Measurements from ENCODE around the gene BCDIN3D.

BCDIN3D gene

GRCh38 chr12:49825971-49826421, 16.9 kb downstream of the BCDIN3D start:
- no peaks in the 10 kb centered on the region for H3K27me3 Mint-ChIP-seq
- no peak overlapping the region for H3K4me3 Mint-ChIP-seq
- peaks cover 33% of the 10 kb centered on the region for H3K4me1 Mint-ChIP-seq
- ATAC-seq (ENCODE audit: low read depth) (no peak), DNase-seq (ENCODE audit: low spot score in 2 of 2) (no peak)
- no peaks in the 10 kb centered on the region for H3K36me3 Mint-ChIP-seq
- H3K27ac Mint-ChIP-seq = no peak overlapping the region
- no peaks in the 10 kb centered on the region for H3K9me3 Mint-ChIP-seq

GRCh38 chr12:49825360-49825970, 17.4 kb downstream of the BCDIN3D start:
- Mint-ChIP-seq H3K27ac (peak overlapping the region; percentile 2), H3K4me1 (peaks cover 36% of the 10 kb centered on the region), H3K4me3 (no peak overlapping the region), H3K9me3 (no peaks in the 10 kb centered on the region), H3K36me3 (no peaks in the 10 kb centered on the region), H3K27me3 (no peaks in the 10 kb centered on the region)
- DNase-seq (ENCODE audit: low spot score in 2 of 2) = no peak
- no peak for ATAC-seq (ENCODE audit: low read depth)

- H3K27me3 Mint-ChIP-seq = no peaks in the 10 kb centered on the region
- peaks cover 36% of the 10 kb centered on the region for H3K4me1 Mint-ChIP-seq
- no peaks in the 10 kb centered on the region for H3K36me3 Mint-ChIP-seq
- H3K4me3 Mint-ChIP-seq = no peak overlapping the region
- H3K27ac Mint-ChIP-seq = peak overlapping the region; percentile 2
- DNase-seq (ENCODE audit: low spot score in 2 of 2) (no peak), ATAC-seq (ENCODE audit: low read depth) (no peak)
- no peaks in the 10 kb centered on the region for H3K9me3 Mint-ChIP-seq
Observed at GRCh38 chr12:49824895-49825294, 18.0 kb downstream of the BCDIN3D start.

GRCh38 chr12:49824416-49824815, 18.5 kb downstream of the BCDIN3D start:
- DNase-seq (ENCODE audit: low spot score in 2 of 2) = no peak
- H3K27ac Mint-ChIP-seq = no peak overlapping the region
- H3K4me3 Mint-ChIP-seq = no peak overlapping the region
- H3K9me3 Mint-ChIP-seq = no peaks in the 10 kb centered on the region
- ATAC-seq (ENCODE audit: low read depth) = no peak
- H3K4me1 Mint-ChIP-seq = peaks cover 36% of the 10 kb centered on the region
- H3K27me3 Mint-ChIP-seq = no peaks in the 10 kb centered on the region
- no peaks in the 10 kb centered on the region for H3K36me3 Mint-ChIP-seq

DNA sequence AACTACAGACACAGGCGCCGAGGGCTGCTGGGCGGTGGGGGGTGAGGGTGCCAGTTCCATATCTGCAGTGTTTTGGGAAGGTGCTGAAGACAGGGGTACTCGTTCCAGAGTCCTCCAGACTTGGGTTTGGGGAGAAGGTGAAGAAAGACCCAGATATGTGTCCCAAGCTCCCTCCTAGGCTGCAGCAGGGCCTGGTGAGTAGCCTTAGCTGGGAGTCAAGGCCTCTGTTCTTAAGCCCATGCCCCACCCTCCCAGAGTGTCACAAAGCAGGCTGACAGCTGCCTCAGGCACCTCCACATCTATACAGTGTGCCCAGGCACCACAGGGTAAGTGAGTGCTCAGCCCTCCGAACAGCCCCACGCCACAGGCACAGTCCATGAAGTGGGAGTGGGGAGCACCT, 19.0 kb downstream of the BCDIN3D start:
- Mint-ChIP-seq H3K27ac (no peak overlapping the region), H3K27me3 (no peaks in the 10 kb centered on the region), H3K36me3 (no peaks in the 10 kb centered on the region), H3K4me3 (no peak overlapping the region), H3K9me3 (no peaks in the 10 kb centered on the region), H3K4me1 (peaks cover 31% of the 10 kb centered on the region)
- no peak for ATAC-seq (ENCODE audit: low read depth)
- DNase-seq (ENCODE audit: low spot score in 2 of 2) = no peak

GRCh38 chr12:49823350-49823749, 19.6 kb downstream of the BCDIN3D start:
- H3K9me3 Mint-ChIP-seq = no peaks in the 10 kb centered on the region
- no peaks in the 10 kb centered on the region for H3K36me3 Mint-ChIP-seq
- no peaks in the 10 kb centered on the region for H3K27me3 Mint-ChIP-seq
- no peak overlapping the region for H3K27ac Mint-ChIP-seq
- H3K4me1 Mint-ChIP-seq = peaks cover 27% of the 10 kb centered on the region
- DNase-seq (ENCODE audit: low spot score in 2 of 2) (no peak), ATAC-seq (ENCODE audit: low read depth) (no peak)
- no peak overlapping the region for H3K4me3 Mint-ChIP-seq

GRCh38 chr12:49821373-49822287, 21.3 kb downstream of the BCDIN3D start:
- no peak for ATAC-seq (ENCODE audit: low read depth)
- no peak for DNase-seq (ENCODE audit: low spot score in 2 of 2)
- Mint-ChIP-seq H3K9me3 (no peaks in the 10 kb centered on the region), H3K27me3 (no peaks in the 10 kb centered on the region), H3K27ac (no peak overlapping the region), H3K4me1 (peaks cover 18% of the 10 kb centered on the region), H3K4me3 (no peak overlapping the region), H3K36me3 (no peaks in the 10 kb centered on the region)

DNA sequence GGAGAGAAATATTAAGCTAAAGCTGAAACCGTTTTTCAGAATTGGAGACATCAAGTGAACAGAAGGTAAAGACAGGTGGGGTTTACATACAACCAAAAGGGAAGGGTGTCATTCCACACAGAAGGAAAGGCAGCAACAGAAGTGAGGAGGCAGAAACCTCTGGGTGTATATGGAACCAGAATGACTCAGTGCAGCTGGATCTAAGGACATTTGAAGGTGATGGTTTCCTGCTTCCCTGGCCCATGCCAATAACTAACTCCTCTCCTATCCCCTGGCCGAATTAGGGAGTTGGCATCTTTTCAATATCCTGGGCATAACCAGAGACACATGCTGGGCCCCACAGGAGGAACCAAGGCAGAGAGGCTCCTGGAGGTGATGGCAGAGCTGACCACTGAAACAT, 23.1 kb downstream of the BCDIN3D start:
- Mint-ChIP-seq H3K4me1 (peaks cover 12% of the 10 kb centered on the region), H3K36me3 (peaks cover 5% of the 10 kb centered on the region), H3K27ac (no peak overlapping the region), H3K4me3 (no peak overlapping the region), H3K27me3 (no peaks in the 10 kb centered on the region), H3K9me3 (no peaks in the 10 kb centered on the region)
- no peak for DNase-seq (ENCODE audit: low spot score in 2 of 2)
- no peak for ATAC-seq (ENCODE audit: low read depth)

- Mint-ChIP-seq H3K4me3 (no peak overlapping the region), H3K27ac (no peak overlapping the region), H3K9me3 (no peaks in the 10 kb centered on the region), H3K27me3 (no peaks in the 10 kb centered on the region), H3K4me1 (peaks cover 13% of the 10 kb centered on the region), H3K36me3 (peaks cover 7% of the 10 kb centered on the region)
- ATAC-seq (ENCODE audit: low read depth) (no peak), DNase-seq (ENCODE audit: low spot score in 2 of 2) (no peak)
Observed at GRCh38 chr12:49818241-49818895, 24.5 kb downstream of the BCDIN3D start.

DNA sequence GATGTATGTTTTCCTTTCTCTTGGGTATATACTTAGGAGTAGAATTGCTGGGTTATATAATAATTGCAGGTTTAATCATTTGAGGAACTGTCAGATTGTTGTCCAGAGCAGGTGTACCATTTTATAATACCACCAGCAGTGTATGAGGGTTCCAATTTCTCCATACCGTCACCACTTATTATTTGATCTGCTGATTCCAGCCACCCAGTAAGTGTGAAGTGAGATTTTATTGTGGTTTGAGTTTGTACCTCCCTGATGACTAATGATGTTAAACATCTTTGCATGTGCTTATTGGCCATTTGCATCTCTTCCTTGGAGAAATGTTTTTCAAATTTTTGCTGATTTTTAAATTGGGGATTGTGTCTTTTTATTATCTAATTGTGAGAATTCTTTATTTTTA, 29.8 kb downstream of the BCDIN3D start:
- no peaks in the 10 kb centered on the region for H3K9me3 Mint-ChIP-seq
- no peak overlapping the region for H3K4me3 Mint-ChIP-seq
- peaks cover 7% of the 10 kb centered on the region for H3K36me3 Mint-ChIP-seq
- DNase-seq (ENCODE audit: low spot score in 2 of 2) = no peak
- no peaks in the 10 kb centered on the region for H3K27me3 Mint-ChIP-seq
- H3K4me1 Mint-ChIP-seq = peaks cover 23% of the 10 kb centered on the region
- H3K27ac Mint-ChIP-seq = no peak overlapping the region
- ATAC-seq (ENCODE audit: low read depth) = no peak

DNA sequence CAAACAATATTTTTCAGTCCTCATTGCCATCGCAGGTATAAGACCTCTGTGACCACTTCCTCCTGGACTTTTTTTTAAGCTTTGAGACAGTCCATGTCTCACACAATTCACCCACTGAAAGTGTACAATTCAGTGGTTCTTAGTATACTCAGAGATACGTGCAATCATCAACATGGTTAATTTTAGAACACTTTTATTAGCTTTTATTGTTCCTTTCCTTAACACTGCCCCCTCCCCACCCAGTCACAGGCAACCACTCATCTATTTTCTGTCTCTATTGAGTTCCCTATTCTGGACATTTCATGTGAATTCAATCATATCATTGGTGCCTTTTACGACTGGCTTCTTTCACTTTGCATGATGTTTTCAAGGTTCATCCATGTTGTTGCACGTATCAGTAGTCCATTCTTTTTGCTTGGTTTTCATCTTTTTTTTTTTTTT, 30.9 kb downstream of the BCDIN3D start:
- DNase-seq (ENCODE audit: low spot score in 2 of 2) (no peak), ATAC-seq (ENCODE audit: low read depth) (peak; percentile 61)
- Mint-ChIP-seq H3K27ac (peak overlapping the region; percentile 3), H3K27me3 (no peaks in the 10 kb centered on the region), H3K4me3 (peak overlapping the region; percentile 54), H3K4me1 (peaks cover 23% of the 10 kb centered on the region), H3K36me3 (peaks cover 7% of the 10 kb centered on the region), H3K9me3 (no peaks in the 10 kb centered on the region)

GRCh38 chr12:49811136-49811535, 31.8 kb downstream of the BCDIN3D start:
- Mint-ChIP-seq H3K4me1 (peaks cover 23% of the 10 kb centered on the region), H3K36me3 (peaks cover 7% of the 10 kb centered on the region), H3K9me3 (no peaks in the 10 kb centered on the region), H3K27ac (no peak overlapping the region), H3K27me3 (no peaks in the 10 kb centered on the region), H3K4me3 (no peak overlapping the region)
- peak; percentile 42 for ATAC-seq (ENCODE audit: low read depth)
- DNase-seq (ENCODE audit: low spot score in 2 of 2) = no peak

- Mint-ChIP-seq H3K36me3 (peaks cover 8% of the 10 kb centered on the region), H3K27ac (no peak overlapping the region)
- ATAC-seq (ENCODE audit: low read depth) = no peak
Observed at GRCh38 chr12:49809906-49810389, 33.0 kb downstream of the BCDIN3D start.

GRCh38 chr12:49809381-49809905, 33.5 kb downstream of the BCDIN3D start:
- no peak for DNase-seq (ENCODE audit: low spot score in 2 of 2)
- Mint-ChIP-seq H3K27me3 (no peaks in the 10 kb centered on the region), H3K4me3 (no peak overlapping the region), H3K36me3 (peaks cover 6% of the 10 kb centered on the region), H3K27ac (no peak overlapping the region), H3K9me3 (no peaks in the 10 kb centered on the region), H3K4me1 (peaks cover 18% of the 10 kb centered on the region)
- no peak for ATAC-seq (ENCODE audit: low read depth)

More at GRCh38 chr12:49809906-49810389, 33.0 kb downstream of the BCDIN3D start:
- H3K9me3 Mint-ChIP-seq = no peaks in the 10 kb centered on the region
- peaks cover 20% of the 10 kb centered on the region for H3K4me1 Mint-ChIP-seq
- no peak overlapping the region for H3K4me3 Mint-ChIP-seq
- DNase-seq (ENCODE audit: low spot score in 2 of 2) = no peak
- no peaks in the 10 kb centered on the region for H3K27me3 Mint-ChIP-seq
